Central memory CD4-positive, alpha-beta T cell (primary cell): ENCODE measurements around the gene CBX1.
"Not testable (repeated sequence)": the region's sequence is repeated elsewhere in the genome, so short reads cannot be mapped to it uniquely, and the experiment has no call there.

Experiments used
- DNase-seq: peaks from one replicate; pipeline ENCODE4 v3.0.0; 2022

The CBX1 gene

GRCh38 chr17:48048384-48049126, 52.7 kb downstream of the CBX1 start:
- no peak for DNase-seq

DNA sequence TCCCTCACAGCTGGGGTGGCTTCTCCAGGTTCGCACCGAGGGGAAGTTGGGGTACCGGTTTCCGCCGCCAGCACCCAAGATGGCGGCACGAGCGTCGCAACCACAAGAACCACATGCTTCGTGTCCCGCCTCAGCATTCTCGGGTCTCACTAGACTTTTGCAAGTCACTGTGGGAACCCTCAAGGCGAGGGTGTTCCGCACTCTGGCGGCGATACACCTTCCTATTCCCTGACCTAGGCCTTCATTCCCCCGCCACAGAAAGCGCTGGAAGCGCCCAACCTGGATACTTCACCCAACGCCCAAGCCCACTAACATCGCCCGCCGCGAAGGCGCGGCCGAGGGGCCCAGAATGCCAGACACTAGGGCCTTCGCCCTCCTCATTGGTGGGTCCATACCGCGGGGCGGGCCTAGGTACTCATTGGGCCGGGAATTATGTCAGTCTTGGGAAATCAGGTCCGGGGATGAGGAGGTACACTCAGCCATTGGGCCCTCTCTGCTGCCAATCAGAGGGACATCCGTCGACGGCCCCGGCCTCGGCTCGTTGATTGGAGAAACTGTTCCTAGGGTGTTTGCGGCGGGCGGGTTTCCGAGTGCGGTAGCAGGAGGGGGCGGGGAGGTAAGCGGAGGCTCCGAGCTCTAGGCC, 53.4 kb downstream of the CBX1 start, which contains the start of gene NFE2L1:
Gene NFE2L1, plus strand, starts transcription at position 619 of the 643 bp plus-strand sequence. CDS start 2,760 bp downstream, outside the sequence.
- peak; percentile 98 for DNase-seq

- no peak for DNase-seq
These were observed 54.1 kb downstream of the CBX1 start for GRCh38 chr17:48047113-48047740.

DNA sequence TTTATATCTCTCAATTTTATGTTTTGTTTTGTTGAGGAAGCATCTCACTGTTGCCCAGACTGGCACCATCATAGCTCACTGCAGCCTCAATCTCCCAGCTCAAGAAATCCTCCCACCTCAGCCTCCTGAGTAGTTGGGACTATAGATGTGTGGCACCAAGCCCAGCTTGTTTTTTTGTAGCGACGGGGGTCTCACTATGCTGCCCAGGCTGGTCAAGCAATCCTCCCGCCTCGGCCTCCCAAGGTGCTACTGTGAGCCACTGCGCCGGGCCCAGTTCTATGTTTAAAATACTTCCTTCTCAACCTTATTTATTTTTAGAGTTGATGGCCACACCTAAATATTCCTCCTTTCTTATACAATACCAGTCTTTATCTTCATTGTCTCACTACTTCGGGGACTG, 55.0 kb downstream of the CBX1 start:
- no peak for DNase-seq

DNA sequence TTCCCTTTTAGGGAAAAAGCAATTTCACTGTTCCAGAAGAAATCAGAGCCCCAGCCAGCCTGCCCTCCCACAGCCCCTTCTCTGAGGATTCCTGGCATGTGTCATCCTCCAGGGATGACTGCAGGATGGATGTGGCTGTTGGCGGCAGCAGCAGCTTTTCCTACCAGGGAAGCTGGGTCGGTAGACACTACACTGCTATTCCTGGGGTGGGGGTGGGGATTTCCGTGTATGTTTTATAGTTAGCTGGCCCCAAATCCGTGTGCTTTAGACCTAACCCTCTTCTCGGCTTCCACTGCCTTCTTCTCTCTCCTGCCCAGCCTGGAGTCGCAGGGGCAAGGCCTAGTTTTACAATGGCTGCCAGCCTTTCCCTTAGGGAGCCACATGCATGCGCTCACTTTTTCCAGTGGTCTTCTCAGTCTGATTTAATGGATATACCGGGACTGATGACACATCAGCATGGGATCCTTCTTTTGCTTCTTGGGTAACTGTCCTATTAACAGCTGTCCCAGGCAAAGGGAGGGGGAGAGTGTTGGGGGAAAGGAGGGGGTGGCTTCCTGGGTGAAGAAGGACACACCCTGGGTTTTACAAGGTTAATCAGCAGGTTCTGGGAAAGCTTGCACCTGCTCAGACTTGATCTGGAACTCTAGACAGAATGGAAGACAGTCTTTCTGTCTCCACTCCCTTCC, 55.8 kb downstream of the CBX1 start:
- DNase-seq = no peak

- DNase-seq = no peak
These were observed 56.4 kb downstream of the CBX1 start for GRCh38 chr17:48044851-48045250.

GRCh38 chr17:48043176-48043575, 58.1 kb downstream of the CBX1 start:
- DNase-seq = no peak

GRCh38 chr17:48038687-48039086, 62.6 kb downstream of the CBX1 start:
- no peak for DNase-seq

DNA sequence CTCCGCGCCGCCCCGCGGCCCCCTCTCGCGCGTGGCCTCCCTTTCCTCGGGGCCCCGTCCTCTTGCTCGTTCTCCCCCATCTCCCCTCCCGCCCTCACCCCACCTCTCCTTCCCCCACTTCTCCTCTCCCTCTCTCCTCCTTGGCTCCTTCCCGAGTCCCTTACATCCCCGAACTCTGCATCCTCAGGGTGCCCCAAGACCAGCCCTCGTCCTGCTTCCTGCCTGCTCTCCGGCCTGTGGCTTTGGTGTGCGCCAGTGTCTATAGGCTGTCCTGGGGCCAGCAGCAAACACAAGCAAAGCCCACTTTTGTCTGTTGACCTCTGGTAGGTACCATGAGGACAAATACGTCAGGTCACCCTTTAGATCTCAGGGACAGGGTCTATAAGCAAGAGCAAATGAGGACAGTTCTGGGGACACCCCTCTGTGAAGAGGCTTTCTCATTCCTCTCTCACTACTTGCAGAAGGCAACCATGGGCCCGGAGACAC, 63.4 kb downstream of the CBX1 start:
- no peak for DNase-seq

DNA sequence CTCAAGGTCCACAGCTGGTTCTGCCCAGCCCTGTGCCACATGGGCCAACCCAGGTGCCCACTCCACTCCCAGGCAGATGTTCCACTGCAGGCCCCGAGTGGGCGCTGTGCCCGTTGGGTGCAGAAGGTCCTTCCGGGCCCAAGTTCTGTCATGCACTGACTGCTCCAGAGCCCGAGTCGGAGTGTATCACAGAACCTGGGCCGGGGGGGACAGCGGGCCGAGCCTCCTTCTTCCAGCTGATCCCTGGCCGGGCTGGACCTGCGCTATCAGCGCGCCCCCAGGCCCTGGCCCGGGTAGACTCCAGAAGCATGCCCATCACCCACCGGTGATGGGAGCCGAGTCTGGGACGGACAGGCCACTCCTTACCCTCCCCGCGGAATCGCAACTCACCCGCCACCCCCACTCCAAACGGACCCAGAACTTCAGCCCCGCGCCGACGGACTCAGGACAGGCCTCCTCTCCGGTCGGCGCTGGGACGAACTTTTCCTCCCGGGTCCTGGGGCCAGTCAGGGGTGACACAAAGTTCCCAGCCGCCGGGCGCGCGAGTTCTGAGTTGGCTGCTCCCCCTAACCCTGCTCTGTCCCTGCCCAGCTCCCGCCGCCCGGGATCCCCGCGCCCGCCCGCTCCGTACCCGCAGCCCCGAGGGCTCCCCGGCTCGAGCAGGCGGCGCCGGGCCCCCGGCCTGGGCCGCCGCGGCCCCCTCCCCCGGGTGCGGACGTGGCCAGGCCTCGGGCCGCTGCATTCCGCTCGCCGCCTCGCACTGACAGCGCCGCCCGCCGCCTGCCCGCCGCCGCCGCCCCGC, 64.0 kb downstream of the CBX1 start, which contains the start of gene COPZ2:
Gene COPZ2, minus strand, starts transcription at position 762 of the 802 bp plus-strand sequence. Its CDS starts 20 bp downstream, at position 742.
- peak; percentile 59 for DNase-seq

GRCh38 chr17:48036693-48037035, 64.6 kb downstream of the CBX1 start:
- DNase-seq = no peak

GRCh38 chr17:48034734-48035133, 66.5 kb downstream of the CBX1 start:
- DNase-seq = not testable (repeated sequence)

DNA sequence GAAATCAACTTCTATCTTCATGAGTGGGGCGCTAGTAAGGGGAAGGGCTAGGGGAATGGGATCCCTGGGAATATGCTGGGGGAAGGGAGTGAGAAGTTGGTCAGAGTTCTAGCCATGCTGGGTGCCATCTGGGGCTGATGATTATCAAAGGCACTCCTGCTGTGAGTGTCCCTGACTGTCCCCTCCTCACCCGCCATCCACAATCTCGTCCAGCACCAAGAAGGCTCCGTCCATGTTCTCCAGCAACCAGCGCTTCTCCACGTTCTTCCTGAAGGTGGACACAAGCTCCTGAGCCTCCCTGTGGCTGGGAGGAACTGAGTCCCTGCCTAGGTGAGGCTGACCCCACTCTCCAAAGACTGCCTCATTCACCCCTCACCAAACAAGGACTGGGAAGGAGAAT, 69.3 kb downstream of the CBX1 start:
- no peak for DNase-seq

- DNase-seq = no peak
These were observed 70.7 kb downstream of the CBX1 start for GRCh38 chr17:48030531-48030930.

DNA sequence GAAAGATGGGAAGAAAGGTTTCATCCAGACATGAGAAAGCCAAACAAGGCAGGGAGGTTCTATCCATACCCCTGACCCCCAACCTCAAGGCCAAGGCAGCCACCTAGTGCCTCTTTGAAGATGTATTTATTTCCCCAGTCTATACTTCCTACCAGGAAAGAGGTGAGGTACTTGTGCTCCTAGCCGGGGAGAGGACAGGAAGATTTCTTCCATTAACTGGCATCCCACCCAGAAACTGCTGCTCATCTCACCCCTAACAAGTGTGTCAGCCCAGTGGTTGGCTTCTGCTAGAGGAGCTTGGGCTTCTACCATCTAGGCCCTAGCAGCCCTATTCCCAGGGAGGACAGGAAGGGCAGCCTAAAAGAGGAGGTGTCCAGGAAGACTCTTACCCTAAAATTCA, 72.5 kb downstream of the CBX1 start:
- DNase-seq = no peak

- DNase-seq = no peak
These were observed 73.8 kb downstream of the CBX1 start for GRCh38 chr17:48027322-48027981.

DNA sequence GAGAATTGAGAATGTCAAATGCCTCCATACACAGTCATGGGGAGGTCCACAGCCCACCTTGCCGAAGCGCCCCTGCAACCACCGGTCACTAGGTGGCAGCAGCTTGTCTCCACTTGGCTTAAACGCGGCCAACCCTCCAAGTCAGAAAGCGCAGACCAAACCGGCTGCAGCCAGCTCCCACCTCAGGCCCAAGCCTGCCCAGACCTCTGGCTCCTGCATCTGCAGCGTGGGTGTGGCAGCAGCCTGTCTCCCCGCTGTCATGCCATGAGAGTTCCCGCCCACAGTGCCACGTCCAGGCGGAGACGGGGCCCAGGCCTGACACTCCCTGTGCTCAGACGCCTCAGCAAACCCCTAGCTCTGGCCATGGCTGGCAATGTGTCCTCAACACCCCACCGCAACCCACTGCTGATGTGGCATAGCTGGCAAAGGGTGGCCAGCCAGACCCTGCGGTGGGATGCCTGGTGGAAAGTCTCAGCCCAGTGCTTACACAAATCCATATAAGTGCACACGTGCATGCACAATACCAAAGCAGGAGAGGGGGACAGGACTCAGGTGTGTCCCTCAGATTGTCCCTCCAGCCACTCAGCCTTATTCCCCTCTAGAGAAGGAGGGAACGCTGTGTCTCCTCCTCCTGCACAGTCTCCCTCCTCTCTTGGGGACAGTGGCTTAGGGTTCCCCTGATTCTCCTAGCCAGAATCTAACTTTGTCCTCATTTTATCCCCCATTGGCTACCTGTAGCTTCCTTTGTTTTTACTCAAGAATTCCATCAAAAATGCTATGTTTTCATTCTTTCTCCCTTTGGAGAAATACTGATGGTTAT, 74.6 kb downstream of the CBX1 start:
- DNase-seq = peak; percentile 52

DNA sequence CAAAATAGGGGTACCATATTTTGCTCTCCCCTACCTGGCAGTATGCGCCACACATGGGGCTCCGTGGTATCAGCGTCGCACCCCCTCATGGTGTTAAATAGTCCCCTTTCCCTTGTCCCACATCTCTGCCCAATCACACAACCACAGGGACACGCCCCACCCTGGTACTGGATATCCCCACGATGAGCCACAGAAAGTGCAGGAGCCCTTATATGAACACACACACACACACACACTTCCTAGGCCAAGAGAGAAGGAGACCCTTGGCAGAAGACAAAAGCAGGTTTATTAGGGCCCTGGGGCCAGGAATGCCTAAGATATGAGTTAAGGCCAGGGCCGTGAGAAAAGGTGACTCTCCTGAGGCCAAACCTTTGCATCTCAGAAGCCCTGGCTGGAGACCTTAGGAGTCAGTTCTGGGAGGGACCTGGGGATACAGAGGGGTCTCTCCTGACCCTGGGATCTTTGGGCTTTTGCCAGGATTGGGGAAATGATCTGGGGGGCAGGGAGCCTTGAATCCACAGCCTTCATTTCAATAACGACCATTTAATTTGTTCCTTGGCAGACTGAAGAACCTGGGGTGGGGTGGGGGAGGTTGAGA, 75.3 kb downstream of the CBX1 start:
- DNase-seq = no peak

GRCh38 chr17:48025040-48025903, 76.0 kb downstream of the CBX1 start:
- DNase-seq = peak; percentile 95
